Common myeloid progenitor, CD34-positive (primary cell): ENCODE data around the gene POLR1F. TPM values are rescaled to one million over a fixed set of nuclear protein-coding genes. Genes with fewer than 3 reads are reported as not detected.

Experiments
- CTCF ChIA-PET: fragments of 350-600 bp; sonication (Branson Sonifier 250); formaldehyde crosslinking; loops from one replicate; lab custom pipeline; 2021; ENCODE audit warnings: antibody characterized with exemption; lab: Charles Lee
- POLR2A ChIA-PET: fragments of 350-600 bp; sonication (Branson Sonifier 250); formaldehyde crosslinking; loops from one replicate; lab custom pipeline; 2021; ENCODE audit warnings: antibody characterized with exemption; lab: Charles Lee
- DNase-seq, 3 donors: peaks; one replicate each; pipeline versions ENCODE4 v3.0.0 to v3.0.0-alpha.2; 2013
- H3K27ac ChIP-seq, 2 experiments: 1 replicate in 1 of 2; 2 replicates in 1 of 2; pipeline ENCODE4 v1.7.0; 2013; ENCODE audit warnings: inconsistent platforms in 2 of 2, low read length in 2 of 2, mild to moderate bottlenecking in 2 of 2, low read depth in 1 of 2, moderate library complexity in 1 of 2; ENCODE audit not compliant: severe bottlenecking in 2 of 2, insufficient read depth in 1 of 2, poor library complexity in 1 of 2
- H3K27me3 ChIP-seq, 5 experiments: replicated peaks in 2 of 5; 1 replicate in 3 of 5; 2 replicates in 2 of 5; pipeline versions ENCODE4 v1.6.1 to v1.7.0; 2013; ENCODE audit warnings: low read length in 4 of 5, mild to moderate bottlenecking in 2 of 5, moderate library complexity in 2 of 5, inconsistent platforms in 1 of 5; ENCODE audit not compliant: insufficient read depth in 5 of 5, control insufficient read depth in 4 of 5
- H3K36me3 ChIP-seq, 4 experiments: 1 replicate in 2 of 4; 2 replicates in 2 of 4; pipeline versions ENCODE4 v1.6.1 to v1.7.0; 2013; ENCODE audit warnings: low read length in 3 of 4, control low read depth in 1 of 4, mild to moderate bottlenecking in 1 of 4; ENCODE audit not compliant: control insufficient read depth in 4 of 4, insufficient read depth in 4 of 4
- H3K4me1 ChIP-seq, 4 experiments: 1 replicate in 3 of 4; 2 replicates in 1 of 4; pipeline versions ENCODE4 v1.6.1 to v1.7.1; 2013; ENCODE audit warnings: low read length in 3 of 4, mild to moderate bottlenecking in 3 of 4, control low read depth in 1 of 4, inconsistent platforms in 1 of 4, moderate library complexity in 1 of 4; ENCODE audit not compliant: control insufficient read depth in 4 of 4, insufficient read depth in 4 of 4; ENCODE audit errors: control extremely low read depth in 1 of 4
- H3K4me3 ChIP-seq, 7 experiments: 1 replicate in 4 of 7; 2 replicates in 3 of 7; pipeline versions ENCODE4 v1.5.1 to v1.7.0; 2013; ENCODE audit warnings: mild to moderate bottlenecking in 7 of 7, low read length in 6 of 7, moderate library complexity in 6 of 7, inconsistent platforms in 2 of 7, low read depth in 2 of 7, control low read depth in 1 of 7; ENCODE audit not compliant: insufficient read depth in 4 of 7, control insufficient read depth in 1 of 7; ENCODE audit errors: extremely low read depth in 1 of 7
- H3K9me3 ChIP-seq, 5 experiments: 1 replicate in 4 of 5; 2 replicates in 1 of 5; pipeline versions ENCODE4 v1.6.1 to v1.7.1; 2013; ENCODE audit warnings: low read length in 4 of 5, mild to moderate bottlenecking in 2 of 5, inconsistent platforms in 1 of 5, low read depth in 1 of 5, moderate library complexity in 1 of 5; ENCODE audit not compliant: control insufficient read depth in 4 of 5, insufficient read depth in 2 of 5; ENCODE audit errors: control extremely low read depth in 1 of 5
- WGBS: methylation state at CpG from one replicate; pipeline ENCODE4 v1.1.5; 2013; ENCODE audit not compliant: insufficient coverage; 5-methylcytosine and 5-hydroxymethylcytosine counted together
- polyA plus RNA-seq: library from polyadenylated mRNA; unstranded; fragments of 120-200 nt; gene quantifications from one replicate; pipeline ENCODE4 v1.2.1, GENCODE V29; 2013

The POLR1F gene, protein sequence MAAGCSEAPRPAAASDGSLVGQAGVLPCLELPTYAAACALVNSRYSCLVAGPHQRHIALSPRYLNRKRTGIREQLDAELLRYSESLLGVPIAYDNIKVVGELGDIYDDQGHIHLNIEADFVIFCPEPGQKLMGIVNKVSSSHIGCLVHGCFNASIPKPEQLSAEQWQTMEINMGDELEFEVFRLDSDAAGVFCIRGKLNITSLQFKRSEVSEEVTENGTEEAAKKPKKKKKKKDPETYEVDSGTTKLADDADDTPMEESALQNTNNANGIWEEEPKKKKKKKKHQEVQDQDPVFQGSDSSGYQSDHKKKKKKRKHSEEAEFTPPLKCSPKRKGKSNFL
- polyA plus RNA-seq, result 35.7 TPM

DNA sequence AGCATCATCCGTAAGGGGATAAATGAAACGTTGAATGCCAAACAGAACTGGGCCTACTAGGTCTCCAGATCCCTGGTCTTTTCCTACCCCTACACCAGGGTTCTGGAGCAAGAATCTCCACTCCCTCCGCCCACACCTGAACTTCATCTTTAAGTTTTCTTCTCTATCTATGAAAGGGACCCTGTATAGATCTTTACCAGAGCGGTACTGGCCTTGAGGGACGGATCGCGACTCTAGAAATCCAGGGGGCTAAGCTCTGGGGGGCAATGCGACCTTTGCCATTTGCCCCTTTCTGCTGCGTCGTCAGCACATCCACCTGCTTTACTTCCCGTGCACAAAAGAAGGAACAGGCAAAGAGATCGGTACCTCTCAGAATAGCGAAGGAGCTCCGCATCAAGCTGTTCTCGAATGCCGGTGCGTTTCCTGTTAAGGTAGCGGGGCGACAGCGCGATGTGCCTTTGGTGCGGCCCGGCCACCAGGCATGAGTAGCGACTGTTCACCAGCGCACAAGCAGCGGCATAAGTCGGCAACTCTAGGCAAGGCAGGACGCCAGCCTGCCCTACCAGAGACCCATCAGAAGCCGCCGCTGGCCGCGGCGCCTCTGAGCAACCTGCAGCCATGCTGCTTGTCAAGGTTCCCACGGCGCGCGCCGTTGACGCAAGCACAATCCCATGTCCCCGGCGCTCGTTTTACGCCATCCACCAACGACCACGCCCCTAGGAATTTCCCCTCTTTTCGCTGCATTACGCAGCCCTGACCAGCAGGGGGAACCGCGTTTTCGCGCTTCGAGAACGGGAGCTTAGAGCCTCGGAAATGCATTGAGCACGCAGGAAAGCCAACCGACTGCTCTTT is at the start of gene POLR1F:
Gene POLR1F (minus strand): TSS at position 641 of the 852 bp plus-strand sequence. CDS start 21 bp downstream, at position 620.
- H3K27ac ChIP-seq, result peak within 1 kb of the TSS; percentile 86 to 93
- ChIA-PET CTCF (interaction anchor here (1.0 to 2.3 kb wide), 13 partner anchors 10 to 945 kb away, joined by 3 to 11 read pairs (median 4); no protein-coding TSS in a partner anchor), POLR2A (interaction anchor here (0.6 to 1.0 kb wide), 2 partner anchors 9 to 1141 kb away, joined by 3 read pairs; no protein-coding TSS in a partner anchor)
- peak within 1 kb of the TSS; percentile 93 to 100 (median 95) for H3K4me3 ChIP-seq
- under 1% methylated on average over 52 of the region's 56 CpGs for WGBS
- peaks cover 0 to under 1% (median 0%) of the 10 kb centered on the region in 5 experiments for H3K9me3 ChIP-seq
- DNase-seq, result peak; percentile 95 to 98 (median 97)
- peaks cover 2 to 7% (median 3%) of the 10 kb centered on the region in 4 experiments for H3K36me3 ChIP-seq
- no peaks in the 10 kb centered on the region for H3K27me3 ChIP-seq
- peaks cover 12 to 33% (median 23%) of the 10 kb centered on the region in 4 experiments for H3K4me1 ChIP-seq

DNA sequence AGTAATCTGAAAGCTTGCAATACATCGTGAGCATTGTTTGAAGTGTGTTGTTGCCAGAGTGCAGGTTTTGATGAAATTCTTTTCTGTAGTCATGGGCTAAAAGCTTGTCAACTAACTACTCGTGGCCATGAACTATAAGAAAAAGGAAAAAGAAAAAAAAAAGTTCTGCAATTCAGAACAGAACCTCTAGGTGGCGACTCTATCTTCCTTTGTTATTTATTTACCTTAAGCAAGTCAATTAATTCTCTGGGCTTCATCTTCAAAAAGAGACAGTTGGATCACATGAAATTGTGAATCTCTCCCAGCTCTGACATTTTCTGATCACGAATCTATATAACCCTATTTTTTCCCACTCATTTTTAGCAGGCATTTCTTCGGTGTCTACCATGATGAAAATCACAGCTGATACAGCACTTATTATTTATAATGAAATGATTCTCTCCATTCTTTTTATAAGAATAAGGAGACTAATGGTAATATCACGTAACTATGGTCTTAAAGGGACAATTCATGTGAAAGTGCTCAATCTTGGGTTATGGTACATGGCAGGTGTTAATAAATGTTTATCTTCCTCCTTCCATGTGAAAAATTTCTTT is 45.8 kb upstream of the POLR1F start:
- POLR2A ChIA-PET, result no interaction called here

DNA sequence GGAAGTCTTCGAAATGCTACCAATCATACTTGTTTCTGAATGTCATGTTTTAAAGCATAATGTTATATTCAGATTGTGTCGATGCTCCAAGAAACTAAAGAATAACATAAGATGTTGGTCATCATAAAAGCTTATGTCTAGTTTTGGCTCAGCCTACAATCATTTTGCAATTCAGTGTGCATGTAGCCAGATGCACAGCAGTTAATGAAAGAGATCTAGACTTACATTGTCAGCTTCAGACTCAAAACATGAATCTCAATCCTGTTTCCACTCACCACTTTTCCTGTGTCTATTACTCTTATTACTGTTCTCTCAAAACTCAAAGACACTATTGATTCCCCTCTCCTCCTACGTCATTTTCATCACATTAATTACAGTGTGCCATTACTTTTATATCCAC is 43.2 kb upstream of the POLR1F start:
- CTCF ChIA-PET, result interaction anchor here (1.0 to 1.5 kb wide), 3 partner anchors 567 to 900 kb away, joined by 3 read pairs; no protein-coding TSS in a partner anchor
- WGBS, result 92% methylated on average over 1 of the region's 3 CpGs

More for the DNA sequence above, 45.8 kb upstream of the POLR1F start:
- CTCF ChIA-PET, result interaction anchor here (0.7 to 2.0 kb wide), 15 partner anchors 9 to 895 kb away, joined by 3 to 9 read pairs (median 3); no protein-coding TSS in a partner anchor
- H3K9me3 ChIP-seq, result no peaks in the 10 kb centered on the region
- no CpG with 5 or more reads among the region's 6 CpGs for WGBS
- H3K27me3 ChIP-seq, result no peaks in the 10 kb centered on the region
- DNase-seq, result peak; percentile 49 to 69 (median 54)
- H3K4me1 ChIP-seq, result no peaks in the 10 kb centered on the region
- no peaks in the 10 kb centered on the region for H3K36me3 ChIP-seq
- no peak overlapping the region for H3K27ac ChIP-seq
- no peak overlapping the region for H3K4me3 ChIP-seq

DNA sequence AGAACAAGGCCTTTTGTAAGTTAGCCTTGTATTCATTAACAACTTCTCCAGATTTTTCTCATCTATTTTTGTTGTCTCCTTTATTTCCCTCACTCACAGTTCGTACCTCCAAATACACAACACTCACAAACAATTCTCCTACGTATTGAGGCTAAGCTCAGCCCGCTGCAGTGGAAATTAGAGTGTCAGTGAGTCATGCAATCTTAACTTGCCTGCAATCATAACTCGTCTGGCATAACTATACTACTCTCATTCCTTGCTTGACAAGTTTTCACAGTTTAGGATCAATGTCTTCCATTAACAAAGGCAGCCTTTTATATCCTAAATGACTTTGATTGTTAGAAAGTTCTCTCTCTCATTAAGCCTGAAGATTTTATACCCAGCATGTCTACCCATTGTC is 40.8 kb upstream of the POLR1F start:
- no peak overlapping the region for H3K4me3 ChIP-seq
- no peaks in the 10 kb centered on the region for H3K36me3 ChIP-seq
- no peak overlapping the region for H3K27ac ChIP-seq
- CTCF ChIA-PET, result interaction anchor here (1.1 kb wide), 1 partner anchor 35 kb away, joined by 4 read pairs; no protein-coding TSS in a partner anchor
- H3K4me1 ChIP-seq, result no peaks in the 10 kb centered on the region
- no peaks in the 10 kb centered on the region for H3K27me3 ChIP-seq
- WGBS, result 93% methylated on average over 3 of the region's 4 CpGs
- no peaks in the 10 kb centered on the region for H3K9me3 ChIP-seq
- DNase-seq, result no peak
- POLR2A ChIA-PET, result no interaction called here

More for the DNA sequence above, 43.2 kb upstream of the POLR1F start:
- no peak overlapping the region for H3K4me3 ChIP-seq
- no peaks in the 10 kb centered on the region for H3K9me3 ChIP-seq
- H3K27me3 ChIP-seq, result no peaks in the 10 kb centered on the region
- no peak overlapping the region for H3K27ac ChIP-seq
- no peaks in the 10 kb centered on the region for H3K4me1 ChIP-seq
- no peaks in the 10 kb centered on the region for H3K36me3 ChIP-seq
- POLR2A ChIA-PET, result no interaction called here
- DNase-seq, result no peak

DNA sequence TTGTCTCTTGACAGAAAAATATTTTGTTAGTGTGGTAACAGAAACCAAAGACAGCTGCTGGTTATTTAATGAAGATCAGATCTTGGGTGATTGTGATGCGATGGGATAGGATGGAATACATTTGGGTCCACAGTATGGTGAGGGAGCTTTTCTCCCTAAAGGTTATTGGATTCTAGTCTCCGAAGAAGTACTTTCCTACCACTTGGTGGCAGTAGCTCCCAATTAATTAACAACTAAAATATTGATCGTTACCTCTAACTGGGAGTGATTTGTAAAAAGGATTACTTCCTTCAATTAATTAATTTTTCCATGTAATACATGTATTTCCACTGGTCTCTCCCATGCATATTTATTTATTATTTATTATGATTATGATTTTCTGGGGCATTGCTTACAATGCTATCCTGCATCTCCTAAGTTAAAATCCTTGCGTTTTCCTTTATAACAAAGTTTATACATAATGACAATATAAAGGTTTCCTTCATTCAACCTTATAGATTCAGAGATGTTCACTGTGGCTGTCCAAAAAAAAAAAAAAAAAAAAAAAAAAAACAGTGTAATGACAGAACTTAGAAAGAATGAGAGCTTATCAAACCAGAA is 39.0 kb upstream of the POLR1F start:
- Histone ChIP-seq H3K27me3 (no peaks in the 10 kb centered on the region), H3K4me3 (no peak overlapping the region), H3K9me3 (no peaks in the 10 kb centered on the region), H3K27ac (no peak overlapping the region), H3K4me1 (no peaks in the 10 kb centered on the region), H3K36me3 (no peaks in the 10 kb centered on the region)
- DNase-seq, result peak; percentile 36 to 49 (median 38)
- WGBS, result no CpG with 5 or more reads among the region's 4 CpGs
- POLR2A ChIA-PET, result no interaction called here
- CTCF ChIA-PET, result interaction anchor here (0.6 to 3.5 kb wide), 22 partner anchors 9 to 1036 kb away, joined by 3 to 28 read pairs (median 4); no protein-coding TSS in a partner anchor

DNA sequence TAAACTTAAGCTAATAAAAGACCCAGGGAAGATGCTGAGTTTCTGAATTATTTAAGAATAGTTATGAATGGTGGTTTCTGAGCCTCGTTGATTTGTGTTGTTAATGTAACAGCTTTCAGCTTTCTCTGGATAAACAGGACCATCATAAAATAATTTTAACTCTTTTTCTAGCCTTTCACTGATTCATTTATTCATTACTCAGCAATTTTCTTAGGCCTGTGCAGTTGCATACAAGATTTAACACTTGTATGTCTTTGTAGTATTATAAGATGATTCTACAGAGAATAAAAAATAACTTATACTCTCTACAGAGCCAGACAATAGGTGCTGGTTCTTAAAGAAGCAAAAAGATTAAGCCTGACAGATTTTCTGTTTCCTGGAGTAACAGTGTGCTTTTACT is 35.2 kb upstream of the POLR1F start:
- H3K4me1 ChIP-seq, result no peaks in the 10 kb centered on the region
- ChIA-PET POLR2A (no interaction called here), CTCF (interaction anchor here (1.3 to 1.6 kb wide), 3 partner anchors 12 to 854 kb away, joined by 3 to 6 read pairs (median 4); no protein-coding TSS in a partner anchor)
- no peaks in the 10 kb centered on the region for H3K36me3 ChIP-seq
- no peak for DNase-seq
- WGBS, result no CpG with 5 or more reads among the region's 1 CpG
- no peak overlapping the region for H3K4me3 ChIP-seq
- no peaks in the 10 kb centered on the region for H3K9me3 ChIP-seq
- no peak overlapping the region for H3K27ac ChIP-seq
- no peaks in the 10 kb centered on the region for H3K27me3 ChIP-seq
